Tibial nerve (tissue), 4 donors: ENCODE data around the gene ZNF287.

Source experiments
- CTCF ChIP-seq, 5 experiments: fragments of 200-600 bp in 3 of 5; fragments of 450-650 bp in 2 of 5; sonication (generic) in 3 of 5; IDR thresholded peaks; one replicate each; pipeline ENCODE4 v1.5.1; 2016 to 2019; ENCODE audit warnings: antibody characterized with exemption in 5 of 5, mild to moderate bottlenecking in 3 of 5, moderate library complexity in 2 of 5
- EP300 ChIP-seq, 2 donors: sonication (generic); formaldehyde crosslinking; IDR thresholded peaks; one replicate each; pipeline ENCODE4 v1.6.1; 2017; ENCODE audit warnings: antibody characterized with exemption in 2 of 2, mild to moderate bottlenecking in 1 of 2
- POLR2A ChIP-seq, 2 donors: fragments of 450-650 bp; IDR thresholded peaks; one replicate each; pipeline ENCODE4 v1.6.1; 2017; ENCODE audit warnings: antibody characterized with exemption in 2 of 2, mild to moderate bottlenecking in 2 of 2, moderate library complexity in 2 of 2

DNA sequence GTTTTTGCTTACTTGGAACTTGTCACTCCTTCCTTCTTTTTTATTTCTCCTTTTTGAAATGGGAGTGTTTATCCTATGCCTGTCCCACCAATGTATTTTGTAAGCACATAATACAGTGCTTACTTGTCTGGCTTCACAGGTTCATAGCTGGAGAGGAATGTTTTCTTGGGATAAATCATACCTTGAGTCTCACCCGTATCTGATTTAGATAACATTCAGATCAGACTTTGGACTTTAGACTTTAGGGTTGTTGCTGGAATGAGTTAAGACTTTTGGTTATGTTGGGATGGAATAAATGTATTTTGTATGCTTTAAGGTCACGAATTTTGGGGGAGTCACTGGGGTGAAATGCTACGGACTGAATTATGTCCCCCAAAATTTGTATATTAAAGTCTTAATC, 64.0 kb downstream of the ZNF287 start:
- no peak for TF ChIP-seq EP300 (IDR thresholded peaks at IDR 0.05)
- no peak for TF ChIP-seq CTCF (IDR thresholded peaks at IDR 0.05)
- TF ChIP-seq POLR2A (IDR thresholded peaks at IDR 0.05), result no peak
